Motor neuron (in vitro differentiated cells): ENCODE results near the gene SNRPA1. TPM values are rescaled to one million over a fixed set of nuclear protein-coding genes. Genes with fewer than 3 reads are reported as not detected.
A peak's percentile ranks its signal among the peaks of the same experiment; 100 is the strongest.

Source experiments
- ATAC-seq, 8 experiments: fragments of 200-7000 bp; cut with Tn5 transposase; replicated peaks in 6 of 8; 2 replicates each; pipeline ENCODE4 v1.8.0; 2021; ENCODE audit warnings: mild to moderate bottlenecking in 8 of 8, moderate library complexity in 8 of 8
- H3K27ac ChIP-seq, 2 donors: fragments of 250-450 bp; sonication (Bioruptor Pico); 2 replicates each; pipeline ENCODE4 v1.9.0; 2021; ENCODE audit warnings: antibody characterized with exemption in 2 of 2, mild to moderate bottlenecking in 2 of 2, moderate library complexity in 1 of 2
- H3K4me1 ChIP-seq, 2 donors: fragments of 250-450 bp; sonication (Bioruptor Pico); replicated peaks in 1 of 2; 2 replicates each; pipeline ENCODE4 v1.6.1; 2021; ENCODE audit warnings: antibody characterized with exemption in 2 of 2, mild to moderate bottlenecking in 2 of 2, moderate library complexity in 1 of 2
- H3K4me3 ChIP-seq, 5 donors: fragments of 250-450 bp; sonication (Bioruptor Pico); 2 replicates each; pipeline ENCODE4 v1.9.0; 2021; ENCODE audit warnings: antibody characterized with exemption in 5 of 5, mild to moderate bottlenecking in 5 of 5, moderate library complexity in 4 of 5
- WGBS, 10 experiments: fragments of 450-650 bp; shearing (Covaris generic); methylation state at CpG; one replicate each; pipeline ENCODE4 v1.0.0; 2022; 5-methylcytosine and 5-hydroxymethylcytosine counted together
- in situ Hi-C, 9 experiments: fragments of 400-800 bp; cut with MboI; loops; one replicate each; pipeline ENCODE4 v1.15.0; 2021; ENCODE audit warnings: low sequenced_read_pairs in 9 of 9, low pct_unique_long_range_greater_than_20kb in 2 of 9; ENCODE audit not compliant: unreplicated experiment in 9 of 9
- total RNA-seq, 8 experiments: library from RNA; unstranded; fragments of 300-600 nt; gene quantifications; 2 replicates each; pipeline versions ENCODE4 v1.2.3 to v1.2.4, GENCODE V29; 2022

SNRPA1 gene
- total RNA-seq, 8 experiments from 2014 or later = 30.9 to 101 (median 68.4) TPM

- WGBS, 10 experiments = 56 to 92% (median 90%) methylated on average over 4 to 9 of the region's 19 CpGs; no CpG with 5 or more reads in 5 of the 10 experiments
- no peak for ATAC-seq
- Histone ChIP-seq H3K4me3 (no peak overlapping the region), H3K4me1 (no peaks in the 10 kb centered on the region), H3K27ac (no peak overlapping the region)
- in situ Hi-C loops = no loop called here
Observed at GRCh38 chr15:101325263-101326025, 30.4 kb upstream of the SNRPA1 start.

DNA sequence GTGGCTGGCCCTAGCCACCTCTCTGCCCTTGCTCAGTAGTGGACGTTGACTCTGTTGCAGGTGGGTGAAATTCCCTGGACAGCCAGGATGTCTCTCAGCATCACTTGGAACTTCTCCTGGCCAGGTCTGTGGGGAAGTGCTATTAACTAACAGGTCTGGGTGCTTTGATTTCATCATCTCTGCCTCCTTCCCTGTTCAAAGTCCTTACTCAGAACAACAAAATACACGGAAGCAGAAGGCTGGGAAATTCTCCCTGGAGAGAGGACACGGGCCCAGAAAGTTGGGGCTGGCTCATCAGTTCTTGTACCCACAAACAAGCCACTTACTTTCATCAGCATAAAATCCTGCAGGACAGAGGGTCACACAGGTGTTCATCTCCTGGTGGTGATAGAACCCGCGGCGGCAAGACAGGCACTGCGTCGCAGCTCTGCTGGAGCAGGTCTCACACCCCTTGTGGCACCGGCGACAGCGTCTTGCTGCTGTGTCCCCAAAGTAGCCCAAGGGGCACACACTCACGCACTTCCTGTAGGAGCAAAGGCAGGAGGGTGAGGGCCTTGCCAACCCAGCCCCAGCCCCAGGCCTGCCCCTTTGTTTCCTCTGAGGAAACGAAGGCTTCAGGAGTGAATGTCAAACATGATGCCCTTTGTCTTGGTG lies 29.6 kb upstream of the SNRPA1 start:
- no peak overlapping the region for H3K27ac ChIP-seq
- no peak overlapping the region for H3K4me3 ChIP-seq
- H3K4me1 ChIP-seq = no peaks in the 10 kb centered on the region
- ATAC-seq = no peak
- 57 to 93% (median 80%) methylated on average over 1 to 9 of the region's 13 CpGs; no CpG with 5 or more reads in 5 of the 10 experiments for whole genome bisulfite sequencing, 10 experiments
- in situ Hi-C loops = loop anchor here in 1 of 9 experiments (25.0 kb wide), 1 partner anchor 163 kb away; the partner anchor contains the start of gene PCSK6

GRCh38 chr15:101323793-101324523 lies 28.9 kb upstream of the SNRPA1 start:
- H3K27ac ChIP-seq = no peak overlapping the region
- no peak overlapping the region for H3K4me3 ChIP-seq
- H3K4me1 ChIP-seq = peaks cover 0 to 6% of the 10 kb centered on the region in 2 donors
- WGBS, 10 experiments = 27 to 100% (median 86%) methylated on average over 1 to 8 of the region's 21 CpGs; no CpG with 5 or more reads in 2 of the 10 experiments
- in situ Hi-C loops = loop anchor here in 1 of 9 experiments (25.0 kb wide), 1 partner anchor 163 kb away; the partner anchor contains the start of gene PCSK6
- no peak for ATAC-seq

DNA sequence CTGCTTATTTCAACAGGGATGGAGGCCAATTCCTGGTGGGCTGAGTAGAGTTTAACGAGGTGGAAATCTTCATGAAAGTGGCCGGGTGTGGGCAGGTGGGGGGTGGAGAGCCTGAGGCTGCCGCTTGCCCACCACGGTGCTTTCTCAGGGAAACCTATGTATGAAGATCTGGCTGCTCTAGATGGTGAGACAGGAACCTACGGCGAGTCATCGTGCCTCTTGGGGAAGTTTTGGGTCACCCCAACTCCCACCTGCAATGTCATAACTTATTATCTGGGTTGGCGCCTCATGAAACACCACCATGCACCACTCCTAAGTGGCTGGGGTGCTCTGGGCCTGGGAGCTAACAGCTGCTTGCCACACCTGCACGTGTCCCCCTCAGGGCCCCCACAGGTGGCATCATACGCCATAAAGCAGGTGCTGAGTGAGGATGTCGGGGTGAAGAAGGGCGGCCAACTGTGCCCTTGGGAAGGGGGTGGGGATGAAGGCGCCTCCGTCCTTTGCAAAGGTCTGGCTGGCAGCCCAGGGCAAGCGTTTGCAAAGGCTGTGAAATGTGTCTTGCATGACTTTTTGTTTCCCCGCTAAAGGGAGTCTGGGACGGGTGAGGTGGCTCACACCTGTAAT lies 27.9 kb upstream of the SNRPA1 start:
- Histone ChIP-seq H3K4me3 (no peak overlapping the region), H3K4me1 (peaks cover 0 to 10% of the 10 kb centered on the region in 2 donors), H3K27ac (no peak overlapping the region)
- in situ Hi-C loops = loop anchor here in 1 of 9 experiments (25.0 kb wide), 1 partner anchor 164 kb away; the partner anchor contains the start of gene PCSK6
- ATAC-seq = no peak
- 60 to 100% (median 93%) methylated on average over 1 to 7 of the region's 17 CpGs; no CpG with 5 or more reads in 4 of the 10 experiments for WGBS, 10 experiments

DNA sequence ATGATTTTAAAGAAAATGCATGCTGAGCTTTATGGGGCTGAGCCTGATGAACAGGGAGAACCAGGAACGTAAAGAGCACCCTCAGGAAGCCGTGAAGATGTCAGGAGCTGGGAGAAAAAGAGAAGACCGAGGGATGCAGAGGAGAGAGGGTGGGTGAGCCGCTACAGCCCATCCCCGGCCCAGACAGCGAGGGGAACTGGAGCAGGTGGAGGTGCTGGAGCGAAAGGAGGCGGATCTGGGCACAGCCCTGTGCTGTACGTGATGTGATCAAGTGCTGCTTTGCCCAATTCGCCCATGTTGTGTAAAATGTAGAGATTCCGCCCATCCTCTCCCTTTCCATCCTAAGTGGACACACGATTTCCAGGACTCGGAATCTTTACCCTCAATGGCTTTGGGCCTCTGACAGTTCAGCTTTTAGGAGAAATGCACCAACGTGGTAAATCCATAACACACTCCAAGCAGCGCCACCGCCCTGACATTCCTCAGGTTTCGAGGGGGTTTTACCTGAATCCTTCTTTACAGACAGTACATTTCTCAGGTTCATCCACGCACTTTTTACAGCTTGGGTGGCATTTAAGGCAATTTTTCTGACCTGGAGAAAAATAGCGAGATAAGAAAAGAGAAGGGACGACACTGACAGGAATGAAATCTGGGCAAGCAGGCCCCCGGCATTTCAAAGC lies 27.1 kb upstream of the SNRPA1 start:
- in situ Hi-C loops = loop anchor here in 1 of 9 experiments (25.0 kb wide), 1 partner anchor 165 kb away; the partner anchor contains the start of gene PCSK6
- WGBS, 10 experiments = 50 to 95% (median 82%) methylated on average over 2 to 20 of the region's 21 CpGs
- ATAC-seq = no peak
- H3K4me1 ChIP-seq = peaks cover 0 to 10% of the 10 kb centered on the region in 2 donors
- H3K27ac ChIP-seq = no peak overlapping the region
- H3K4me3 ChIP-seq = no peak overlapping the region

DNA sequence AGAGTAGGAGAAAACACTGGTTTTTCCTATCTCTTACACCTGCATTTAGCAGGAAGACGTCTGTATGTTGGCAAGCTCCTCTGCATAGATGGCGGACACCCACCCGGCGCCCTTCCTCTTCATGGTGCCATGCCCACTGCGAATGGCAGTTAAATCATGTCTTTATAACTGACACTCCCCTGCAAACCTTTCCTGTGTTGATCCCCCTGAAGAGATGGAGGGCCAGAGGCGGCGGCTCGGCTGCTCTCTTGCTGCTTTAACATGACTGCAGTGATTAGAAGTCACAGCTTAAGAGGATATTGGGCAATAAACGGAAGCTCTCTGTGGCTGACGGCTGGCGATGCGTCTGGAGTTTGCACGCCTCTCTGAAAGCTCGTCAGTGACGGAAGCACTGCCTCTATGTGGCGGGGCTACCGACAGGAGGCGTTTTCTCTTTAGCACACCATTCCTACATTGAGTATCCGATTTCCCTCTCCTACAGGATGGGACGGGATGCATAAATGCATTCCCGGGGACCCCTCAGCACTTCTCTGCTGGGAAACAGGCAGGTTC lies 25.5 kb upstream of the SNRPA1 start:
- no peak overlapping the region for H3K27ac ChIP-seq

DNA sequence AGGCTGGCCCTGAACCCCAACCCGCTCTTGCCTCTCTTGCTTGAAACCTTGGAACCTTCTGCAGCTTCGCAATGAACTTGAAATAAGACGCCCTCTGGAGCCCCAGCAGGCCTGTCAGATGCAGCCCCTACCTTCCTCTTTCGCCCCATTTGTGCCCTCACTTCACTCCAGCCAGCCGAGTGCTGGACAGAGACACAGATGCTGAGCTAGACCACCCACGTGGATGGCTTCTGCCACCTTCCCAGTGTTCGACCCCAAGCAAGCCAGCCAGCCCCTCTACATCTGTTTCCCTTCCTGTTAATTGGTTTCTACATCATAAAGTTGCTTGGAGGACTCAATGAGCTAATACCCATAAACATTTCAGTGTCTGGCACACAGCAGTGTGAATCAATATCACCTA lies 23.8 kb upstream of the SNRPA1 start:
- in situ Hi-C loops = loop anchor here in 1 of 9 experiments (25.0 kb wide), 1 partner anchor 168 kb away; the partner anchor contains the start of gene PCSK6
- no peak overlapping the region for H3K27ac ChIP-seq
- WGBS, 10 experiments = 8 to 53% (median 42%) methylated on average over 2 to 7 of the region's 7 CpGs; no CpG with 5 or more reads in 6 of the 10 experiments
- H3K4me3 ChIP-seq = no peak overlapping the region
- H3K4me1 ChIP-seq = peaks cover 0 to 10% of the 10 kb centered on the region in 2 donors
- ATAC-seq = no peak

More for the DNA sequence above, 25.5 kb upstream of the SNRPA1 start:
- Histone ChIP-seq H3K4me3 (no peak overlapping the region), H3K4me1 (peaks cover 0 to 10% of the 10 kb centered on the region in 2 donors)
- in situ Hi-C loops = loop anchor here in 1 of 9 experiments (25.0 kb wide), 1 partner anchor 167 kb away; the partner anchor contains the start of gene PCSK6
- ATAC-seq = peak in 1 of 8 experiments; percentile 88
- 20 to 68% (median 50%) methylated on average over 2 to 14 of the region's 21 CpGs; no CpG with 5 or more reads in 4 of the 10 experiments for WGBS, 10 experiments

GRCh38 chr15:101318147-101318819 lies 23.2 kb upstream of the SNRPA1 start:
- H3K4me3 ChIP-seq = no peak overlapping the region
- in situ Hi-C loops = loop anchor here in 1 of 9 experiments (25.0 kb wide), 1 partner anchor 169 kb away; the partner anchor contains the start of gene PCSK6
- no peak overlapping the region for H3K27ac ChIP-seq
- no peak for ATAC-seq
- WGBS, 10 experiments = 36 to 95% (median 71%) methylated on average over 4 to 15 of the region's 20 CpGs; no CpG with 5 or more reads in 3 of the 10 experiments
- H3K4me1 ChIP-seq = peaks cover 0 to 10% of the 10 kb centered on the region in 2 donors

DNA sequence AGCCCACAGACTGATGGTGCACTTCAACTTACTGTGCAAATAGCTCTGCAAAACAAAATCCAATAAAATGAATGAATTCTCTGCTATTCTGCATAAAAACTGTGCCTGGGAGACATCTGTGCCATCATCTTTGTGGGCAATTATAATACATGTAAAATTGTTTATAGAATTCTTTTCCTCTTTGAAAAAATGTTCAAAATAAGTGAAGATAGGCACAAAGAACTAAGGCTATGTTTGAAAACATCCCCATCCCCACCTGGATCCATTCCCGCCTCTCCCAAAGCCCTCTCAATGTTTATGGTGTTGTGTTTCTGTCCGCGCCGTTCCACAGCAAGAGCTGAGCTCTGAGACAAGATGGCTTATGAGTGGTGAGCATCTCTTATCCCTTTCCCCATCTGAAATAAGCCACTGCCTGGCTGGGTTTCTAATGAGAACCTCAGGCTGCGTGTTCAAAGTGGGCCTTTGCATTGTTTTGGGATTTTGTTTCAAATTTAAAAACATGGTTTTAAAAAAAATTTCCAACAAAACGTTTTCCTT lies 22.4 kb upstream of the SNRPA1 start:
- Histone ChIP-seq H3K4me3 (no peak overlapping the region), H3K27ac (no peak overlapping the region), H3K4me1 (peaks cover 0 to 10% of the 10 kb centered on the region in 2 donors)
- in situ Hi-C loops = loop anchor here in 1 of 9 experiments (25.0 kb wide), 1 partner anchor 170 kb away; the partner anchor contains the start of gene PCSK6
- no peak for ATAC-seq
- 45 to 96% (median 80%) methylated on average over 3 to 6 of the region's 6 CpGs; no CpG with 5 or more reads in 1 of the 10 experiments for WGBS, 10 experiments

GRCh38 chr15:101316529-101316928 lies 21.5 kb upstream of the SNRPA1 start:
- H3K27ac ChIP-seq = no peak overlapping the region
- no peak for ATAC-seq
- 43 to 72% (median 51%) methylated on average over 1 to 5 of the region's 5 CpGs; no CpG with 5 or more reads in 3 of the 10 experiments for WGBS, 10 experiments
- in situ Hi-C loops = loop anchor here in 1 of 9 experiments (25.0 kb wide), 1 partner anchor 171 kb away; the partner anchor contains the start of gene PCSK6
- H3K4me1 ChIP-seq = peaks cover 0 to 10% of the 10 kb centered on the region in 2 donors
- H3K4me3 ChIP-seq = no peak overlapping the region
